Neuron (in vitro differentiated cells): ENCODE results near the gene ARX.

ENCODE experiments used
- H2AFZ ChIP-seq: one replicate; pipeline ENCODE4 v1.6.1; 2013; ENCODE audit warnings: low read depth, mild to moderate bottlenecking, inconsistent platforms, low read length, moderate library complexity
- H3K27me3 ChIP-seq: one replicate; pipeline ENCODE4 v1.6.1; 2013; ENCODE audit warnings: low read length; ENCODE audit not compliant: insufficient read depth
- H3K36me3 ChIP-seq: one replicate; pipeline ENCODE4 v1.6.1; 2013; ENCODE audit warnings: low read length; ENCODE audit not compliant: insufficient read depth
- H3K4me1 ChIP-seq: one replicate; pipeline ENCODE4 v1.6.1; 2013; ENCODE audit warnings: low read length; ENCODE audit not compliant: insufficient read depth
- H3K4me3 ChIP-seq: 2 replicates; pipeline ENCODE4 v1.5.1; 2013; ENCODE audit warnings: mild to moderate bottlenecking, low read length, moderate library complexity
- H3K9me3 ChIP-seq: one replicate; pipeline ENCODE4 v1.6.1; 2013; ENCODE audit warnings: low read length

The ARX gene

GRCh38 chrX:25012793-25013631 lies 2.8 kb downstream of the ARX start:
- no peak overlapping the region for H2AFZ ChIP-seq
- H3K27me3 ChIP-seq: peaks cover 81% of the 10 kb centered on the region
- H3K9me3 ChIP-seq: no peaks in the 10 kb centered on the region
- H3K36me3 ChIP-seq: no peaks in the 10 kb centered on the region
- peak overlapping the region; percentile 0 for H3K4me3 ChIP-seq
- H3K4me1 ChIP-seq: peaks cover 13% of the 10 kb centered on the region

DNA sequence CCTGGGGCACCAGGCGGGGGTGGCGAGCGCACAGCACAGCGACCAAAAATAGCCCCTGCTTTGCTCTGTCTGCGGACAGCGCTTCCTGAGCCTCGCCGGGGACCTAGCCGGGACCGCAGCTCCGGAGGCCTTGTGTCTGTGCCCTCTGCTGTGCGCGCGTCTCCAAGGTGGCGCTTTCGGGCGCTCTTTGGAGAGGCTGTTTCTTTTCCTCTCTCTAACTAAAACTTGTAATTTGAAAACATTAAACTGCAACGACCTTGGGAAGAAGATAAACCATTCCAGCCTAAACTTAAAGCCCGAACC lies 3.4 kb downstream of the ARX start:
- no peak overlapping the region for H3K4me3 ChIP-seq

DNA sequence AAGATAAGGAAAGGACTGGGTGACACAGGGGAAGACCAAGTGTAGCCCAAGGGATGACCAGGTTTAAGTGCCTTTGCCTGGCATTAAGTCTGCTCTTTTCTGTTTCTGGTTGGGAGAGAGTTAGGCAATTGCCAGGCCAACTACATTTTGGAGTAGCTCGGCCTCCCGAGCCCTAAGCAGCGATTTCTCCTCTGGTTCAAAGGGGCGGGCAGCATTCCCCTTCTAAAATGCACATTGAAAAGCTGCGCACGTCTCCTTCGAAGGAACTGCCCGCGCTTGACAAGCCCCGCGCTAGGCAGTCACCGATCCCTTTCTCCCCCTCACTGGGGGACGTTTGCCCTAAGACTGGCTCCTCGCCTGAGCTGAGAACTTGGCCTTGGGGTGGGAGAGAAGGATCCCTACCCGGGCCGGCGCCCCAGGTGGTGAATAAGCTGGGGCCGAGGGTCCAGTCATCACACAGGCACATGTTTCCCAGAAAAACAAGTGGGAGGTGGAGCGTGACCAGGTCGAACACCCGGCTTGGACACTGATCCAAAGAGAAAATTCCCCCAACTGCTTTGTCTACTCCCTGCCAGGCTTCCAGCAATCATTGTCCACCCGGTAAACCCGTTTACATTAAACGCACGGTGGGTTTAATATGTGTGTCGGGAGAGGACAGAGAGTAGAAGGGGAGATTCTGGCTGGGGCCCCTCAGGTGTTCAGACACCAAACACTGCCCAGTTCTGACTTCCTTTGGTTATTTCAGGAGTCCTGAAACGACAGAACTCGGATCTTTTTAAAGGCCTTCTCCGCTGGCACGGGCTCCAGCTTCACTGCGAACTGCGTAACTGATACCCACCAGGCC lies 4.0 kb downstream of the ARX start:
- Histone ChIP-seq H3K4me3 (no peak overlapping the region), H3K27me3 (peaks cover 83% of the 10 kb centered on the region)

More for the DNA sequence above, 3.4 kb downstream of the ARX start:
- peaks cover 84% of the 10 kb centered on the region for H3K27me3 ChIP-seq
- peaks cover 13% of the 10 kb centered on the region for H3K4me1 ChIP-seq
- H3K36me3 ChIP-seq: no peaks in the 10 kb centered on the region
- H2AFZ ChIP-seq: no peak overlapping the region
- H3K9me3 ChIP-seq: no peaks in the 10 kb centered on the region

GRCh38 chrX:25010784-25011588 lies 4.8 kb downstream of the ARX start:
- peaks cover 82% of the 10 kb centered on the region for H3K27me3 ChIP-seq
- H2AFZ ChIP-seq: no peak overlapping the region
- H3K4me1 ChIP-seq: peaks cover 13% of the 10 kb centered on the region
- no peaks in the 10 kb centered on the region for H3K9me3 ChIP-seq
- no peak overlapping the region for H3K4me3 ChIP-seq
- H3K36me3 ChIP-seq: no peaks in the 10 kb centered on the region

More for the DNA sequence above, 4.0 kb downstream of the ARX start:
- Histone ChIP-seq H3K4me1 (peaks cover 13% of the 10 kb centered on the region), H3K9me3 (no peaks in the 10 kb centered on the region), H3K36me3 (no peaks in the 10 kb centered on the region), H2AFZ (no peak overlapping the region)

GRCh38 chrX:25009407-25009806 lies 6.4 kb downstream of the ARX start:
- H3K4me3 ChIP-seq: no peak overlapping the region
- peaks cover 11% of the 10 kb centered on the region for H3K4me1 ChIP-seq
- H2AFZ ChIP-seq: no peak overlapping the region
- no peaks in the 10 kb centered on the region for H3K9me3 ChIP-seq
- H3K27me3 ChIP-seq: peaks cover 80% of the 10 kb centered on the region
- no peaks in the 10 kb centered on the region for H3K36me3 ChIP-seq

- H3K9me3 ChIP-seq: peaks cover 3% of the 10 kb centered on the region
- H3K4me1 ChIP-seq: peaks cover 11% of the 10 kb centered on the region
- H3K36me3 ChIP-seq: no peaks in the 10 kb centered on the region
- peaks cover 67% of the 10 kb centered on the region for H3K27me3 ChIP-seq
- no peak overlapping the region for H2AFZ ChIP-seq
- H3K4me3 ChIP-seq: no peak overlapping the region
Measured at GRCh38 chrX:25007059-25008053, 8.4 kb downstream of the ARX start.

GRCh38 chrX:25006586-25007058 lies 9.1 kb downstream of the ARX start:
- H3K4me3 ChIP-seq: no peak overlapping the region
- H2AFZ ChIP-seq: no peak overlapping the region
- peaks cover 6% of the 10 kb centered on the region for H3K4me1 ChIP-seq
- H3K36me3 ChIP-seq: no peaks in the 10 kb centered on the region
- peaks cover 60% of the 10 kb centered on the region for H3K27me3 ChIP-seq
- H3K9me3 ChIP-seq: peaks cover 3% of the 10 kb centered on the region

- H3K4me1 ChIP-seq: peaks cover 2% of the 10 kb centered on the region
- no peak overlapping the region for H2AFZ ChIP-seq
- H3K36me3 ChIP-seq: no peaks in the 10 kb centered on the region
- no peak overlapping the region for H3K4me3 ChIP-seq
- peaks cover 49% of the 10 kb centered on the region for H3K27me3 ChIP-seq
- peaks cover 3% of the 10 kb centered on the region for H3K9me3 ChIP-seq
Measured at GRCh38 chrX:25005382-25006185, 10.2 kb downstream of the ARX start.

GRCh38 chrX:25005034-25005381 lies 10.8 kb downstream of the ARX start:
- Histone ChIP-seq H3K9me3 (peaks cover 3% of the 10 kb centered on the region), H2AFZ (no peak overlapping the region), H3K4me1 (peaks cover 2% of the 10 kb centered on the region), H3K4me3 (no peak overlapping the region), H3K27me3 (peaks cover 44% of the 10 kb centered on the region), H3K36me3 (no peaks in the 10 kb centered on the region)

DNA sequence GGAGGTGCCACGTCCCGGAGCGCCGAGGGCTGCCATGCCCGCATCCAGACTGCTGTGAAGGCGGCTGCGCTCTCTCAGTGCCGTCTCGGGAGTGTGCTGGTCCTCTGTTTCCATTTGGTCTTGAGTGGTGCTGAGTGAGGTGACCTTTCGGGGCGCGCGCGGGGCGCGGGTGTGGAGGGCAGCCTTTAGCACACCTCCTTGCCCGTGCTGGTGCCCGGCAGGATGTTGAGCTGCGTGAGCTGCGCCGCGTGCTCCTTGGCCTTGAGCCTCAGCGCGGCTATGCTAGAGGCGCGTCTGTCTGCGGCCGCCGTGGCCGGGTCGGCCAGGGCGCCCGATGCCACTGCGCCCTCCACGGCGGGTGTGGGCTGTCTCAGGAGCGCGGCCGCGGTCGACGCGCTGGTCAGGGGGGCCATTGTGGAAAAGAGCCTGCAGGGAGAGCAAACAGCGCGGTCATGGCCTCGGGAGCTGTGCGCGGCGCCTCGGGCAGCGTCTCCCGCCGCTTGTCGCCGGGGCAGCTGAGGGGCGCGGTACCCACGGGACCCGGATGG lies 11.2 kb downstream of the ARX start:
- Histone ChIP-seq H3K36me3 (no peaks in the 10 kb centered on the region), H3K27me3 (peaks cover 39% of the 10 kb centered on the region), H3K4me1 (peaks cover 2% of the 10 kb centered on the region), H3K4me3 (no peak overlapping the region), H2AFZ (no peak overlapping the region), H3K9me3 (peaks cover 3% of the 10 kb centered on the region)

- no peak overlapping the region for H3K4me3 ChIP-seq
- peaks cover 34% of the 10 kb centered on the region for H3K27me3 ChIP-seq
- peaks cover 2% of the 10 kb centered on the region for H3K4me1 ChIP-seq
- peaks cover 3% of the 10 kb centered on the region for H3K9me3 ChIP-seq
- H3K36me3 ChIP-seq: no peaks in the 10 kb centered on the region
- H2AFZ ChIP-seq: no peak overlapping the region
Measured at GRCh38 chrX:25004040-25004439, 11.7 kb downstream of the ARX start.
